Airway epithelial cell (primary cell): ENCODE data around the gene NDUFA11. TPM values are rescaled to one million over a fixed set of nuclear protein-coding genes. Genes with fewer than 3 reads are reported as not detected.

Experiments
- total RNA-seq: library from RNA; depleted of rRNA; stranded (reverse); fragments of >200 nt; gene quantifications from 2 replicates; pipeline ENCODE4 v1.2.3, GENCODE V29; 2015

The NDUFA11 gene
- 257 and 322 TPM in 2 replicates for total RNA-seq

GRCh38 chr19:5903624-5904351 lies at the start of gene NDUFA11:
NDUFA11 (minus strand) TSS chr19:5903790; CDS start chr19:5903708, 82 bp downstream.

GRCh38 chr19:5913739-5914357 lies 10.3 kb upstream of the NDUFA11 start, which contains the start of gene CAPS:
CAPS (plus strand) TSS chr19:5914254; CDS start chr19:5914407, 153 bp downstream.

GRCh38 chr19:5904352-5905113 lies 943 bp upstream of the NDUFA11 start, which contains the start of gene VMAC:
VMAC (plus strand) TSS chr19:5904872; CDS start chr19:5904891, 19 bp downstream.

GRCh38 chr19:5851302-5851701 lies 52.3 kb downstream of the NDUFA11 start, which contains the start of gene FUT3:
FUT3 (minus strand) TSS chr19:5851449.

Other genes with a start within 250 kb of the NDUFA11 start
- 65.2 and 74.3 TPM in 2 replicates for gene MICOS13, start 223.3 kb downstream of the NDUFA11 start, total RNA-seq
- gene HSD11B1L, start 222.8 kb downstream of the NDUFA11 start, total RNA-seq = 12.4 and 13.4 TPM in 2 replicates
- gene RPL36, start 213.5 kb downstream of the NDUFA11 start, total RNA-seq = 1,285 and 1,355 TPM in 2 replicates
- gene LONP1, start 183.6 kb downstream of the NDUFA11 start, total RNA-seq = 91.7 and 149 TPM in 2 replicates
- not detected in 2 replicates for gene CATSPERD, start 183.2 kb downstream of the NDUFA11 start, total RNA-seq
- 0.21 and 0.46 TPM in 2 replicates for gene PRR22, start 119.0 kb downstream of the NDUFA11 start, total RNA-seq
- gene DUS3L, start 112.6 kb downstream of the NDUFA11 start, total RNA-seq = 21.9 and 24.6 TPM in 2 replicates
- gene NRTN, start 98.7 kb downstream of the NDUFA11 start, total RNA-seq = 0.23 TPM in 1 of 2 replicates, not detected in the other
- 0.19 and 0.21 TPM in 2 replicates for gene FUT6, start 64.1 kb downstream of the NDUFA11 start, total RNA-seq
- 12.6 and 15.4 TPM in 2 replicates for gene FUT3, start 52.3 kb downstream of the NDUFA11 start, total RNA-seq
- not detected in 2 replicates for gene FUT5, start 33.2 kb downstream of the NDUFA11 start, total RNA-seq
- gene VMAC, start 1.1 kb upstream of the NDUFA11 start, total RNA-seq = 1.7 and 2.5 TPM in 2 replicates
- 7.0 and 12.6 TPM in 2 replicates for gene CAPS, start 10.5 kb upstream of the NDUFA11 start, total RNA-seq
- 66.1 and 66.8 TPM in 2 replicates for gene RANBP3, start 74.3 kb upstream of the NDUFA11 start, total RNA-seq
- gene RFX2, start 206.7 kb upstream of the NDUFA11 start, total RNA-seq = 10.3 and 18.8 TPM in 2 replicates
- not detected in 2 replicates for gene ACSBG2, start 231.9 kb upstream of the NDUFA11 start, total RNA-seq